WTC11 (cell line): ENCODE measurements around the gene DTX4. TPM values are rescaled to one million over a fixed set of nuclear protein-coding genes. Genes with fewer than 3 reads are reported as not detected.

ENCODE experiments used
- ATAC-seq: fragments of 200-7000 bp; cut with Tn5 transposase; 2 replicates; pipeline ENCODE4 v1.10.0; 2021; ENCODE audit warnings: mild to moderate bottlenecking, moderate library complexity
- CTCF ChIA-PET: fragments of 300-600 bp; sonication (Branson Sonifier 250); formaldehyde crosslinking; loops from one replicate; lab custom pipeline; 2021; ENCODE audit warnings: antibody characterized with exemption; lab: Charles Lee
- POLR2A ChIA-PET: fragments of 350-600 bp; sonication (Branson Sonifier 250); formaldehyde crosslinking; loops from one replicate; lab custom pipeline; 2021; ENCODE audit warnings: antibody characterized with exemption; lab: Charles Lee
- DNase-seq: peaks from one replicate; pipeline ENCODE4 v3.0.0; 2021; ENCODE audit warnings: low spot score
- H3K27ac Mint-ChIP-seq: 2 replicates; pipeline ENCODE4 v1.8.0; 2021; ENCODE audit warnings: mixed read lengths
- H3K27me3 Mint-ChIP-seq: 2 replicates; pipeline ENCODE4 v1.8.0; 2021; ENCODE audit warnings: low read depth, mild to moderate bottlenecking, moderate library complexity, mixed read lengths
- H3K36me3 Mint-ChIP-seq: 2 replicates; pipeline ENCODE4 v1.8.0; 2021; ENCODE audit warnings: mixed read lengths
- H3K4me1 Mint-ChIP-seq: 2 replicates; pipeline ENCODE4 v1.8.0; 2022; ENCODE audit warnings: mixed read lengths
- H3K4me3 Mint-ChIP-seq: 2 replicates; pipeline ENCODE4 v1.8.0; 2021; ENCODE audit warnings: mild to moderate bottlenecking, moderate library complexity, mixed read lengths
- H3K9me3 Mint-ChIP-seq: 2 replicates; pipeline ENCODE4 v1.8.0; 2021; ENCODE audit warnings: mixed read lengths
- ELF4 ChIP-seq: sonication (generic); formaldehyde crosslinking; IDR thresholded peaks from 2 replicates; pipeline ENCODE4 v1.8.1; 2022; ENCODE audit warnings: low read depth, mild to moderate bottlenecking, moderate library complexity, missing genetic modification reagents
- EMX1 ChIP-seq: fragments of 250-450 bp; sonication (Bioruptor Pico); IDR thresholded peaks from 2 replicates; pipeline ENCODE4 v1.8.0; 2021; ENCODE audit warnings: mild to moderate bottlenecking
- ESRRA ChIP-seq: sonication (generic); formaldehyde crosslinking; IDR thresholded peaks from 2 replicates; pipeline ENCODE4 v1.8.1; 2022; ENCODE audit warnings: mild to moderate bottlenecking, missing genetic modification reagents, borderline replicate concordance
- GABPB1 ChIP-seq: sonication (generic); formaldehyde crosslinking; IDR thresholded peaks from 2 replicates; pipeline ENCODE4 v1.8.1; 2023; ENCODE audit warnings: mild to moderate bottlenecking, missing genetic modification reagents
- GRHL2 ChIP-seq: fragments of 250-450 bp; sonication (Bioruptor Pico); IDR thresholded peaks from 2 replicates; pipeline ENCODE4 v1.8.0; 2022; ENCODE audit warnings: mild to moderate bottlenecking, moderate library complexity; ENCODE audit not compliant: insufficient replicate concordance, severe bottlenecking
- NFATC4 ChIP-seq: fragments of 250-450 bp; sonication (Bioruptor Pico); IDR thresholded peaks from 2 replicates; pipeline ENCODE4 v1.9.0; 2021; ENCODE audit warnings: mild to moderate bottlenecking
- NFE2L1 ChIP-seq: sonication (generic); formaldehyde crosslinking; IDR thresholded peaks from 2 replicates; pipeline ENCODE4 v1.8.1; 2023; ENCODE audit warnings: missing genetic modification reagents
- ZNF121 ChIP-seq: sonication (generic); formaldehyde crosslinking; IDR thresholded peaks from 2 replicates; pipeline ENCODE4 v1.8.0; 2023; ENCODE audit warnings: missing genetic modification reagents
- ZNF138 ChIP-seq: sonication (generic); formaldehyde crosslinking; conservative IDR thresholded peaks from 2 replicates; pipeline ENCODE4 v1.8.1; 2022; ENCODE audit warnings: mild to moderate bottlenecking, moderate library complexity, missing genetic modification reagents
- ZNF416 ChIP-seq: fragments of 250-450 bp; sonication (Bioruptor Pico); IDR thresholded peaks from 2 replicates; pipeline ENCODE4 v1.9.0; 2021; ENCODE audit warnings: mild to moderate bottlenecking, inconsistent platforms
- ZNF671 ChIP-seq: fragments of 250-450 bp; sonication (Bioruptor Pico); IDR thresholded peaks from 2 replicates; pipeline ENCODE4 v1.8.0; 2021; ENCODE audit warnings: mild to moderate bottlenecking
- total RNA-seq: library from RNA; stranded (reverse); gene quantifications from 3 replicates; pipeline ENCODE4 v1.2.3, GENCODE V29; 2021
- TF ChIP-seq, protein P1 (sequence below): fragments of 250-450 bp; sonication (Bioruptor Pico); IDR thresholded peaks from 2 replicates; pipeline ENCODE4 v1.9.0; 2021; ENCODE audit warnings: mild to moderate bottlenecking
- TF ChIP-seq, protein P2 (sequence below): fragments of 200-600 bp; IDR thresholded peaks from 2 replicates; pipeline ENCODE4 v1.8.0; 2022; ENCODE audit warnings: antibody characterized with exemption
- TF ChIP-seq, protein P3 (sequence below): sonication (generic); formaldehyde crosslinking; IDR thresholded peaks from 2 replicates; pipeline ENCODE4 v1.8.1; 2022; ENCODE audit warnings: missing genetic modification reagents, borderline replicate concordance
- TF ChIP-seq, protein P4 (sequence below): fragments of 250-450 bp; sonication (Bioruptor Pico); IDR thresholded peaks from 2 replicates; pipeline ENCODE4 v1.9.0; 2021; ENCODE audit warnings: moderate library complexity, mild to moderate bottlenecking, inconsistent platforms, borderline replicate concordance
- TF ChIP-seq, protein P5 (sequence below): sonication (generic); formaldehyde crosslinking; IDR thresholded peaks from 2 replicates; pipeline ENCODE4 v1.8.1; 2023; ENCODE audit warnings: mild to moderate bottlenecking, moderate library complexity, missing genetic modification reagents
- TF ChIP-seq, protein P6 (sequence below): sonication (generic); formaldehyde crosslinking; IDR thresholded peaks from 2 replicates; pipeline ENCODE4 v1.8.0; 2022; ENCODE audit warnings: mild to moderate bottlenecking, missing genetic modification reagents

The DTX4 gene
- total RNA-seq, 1 experiment from 2014 or later: 15.5 TPM

DNA sequence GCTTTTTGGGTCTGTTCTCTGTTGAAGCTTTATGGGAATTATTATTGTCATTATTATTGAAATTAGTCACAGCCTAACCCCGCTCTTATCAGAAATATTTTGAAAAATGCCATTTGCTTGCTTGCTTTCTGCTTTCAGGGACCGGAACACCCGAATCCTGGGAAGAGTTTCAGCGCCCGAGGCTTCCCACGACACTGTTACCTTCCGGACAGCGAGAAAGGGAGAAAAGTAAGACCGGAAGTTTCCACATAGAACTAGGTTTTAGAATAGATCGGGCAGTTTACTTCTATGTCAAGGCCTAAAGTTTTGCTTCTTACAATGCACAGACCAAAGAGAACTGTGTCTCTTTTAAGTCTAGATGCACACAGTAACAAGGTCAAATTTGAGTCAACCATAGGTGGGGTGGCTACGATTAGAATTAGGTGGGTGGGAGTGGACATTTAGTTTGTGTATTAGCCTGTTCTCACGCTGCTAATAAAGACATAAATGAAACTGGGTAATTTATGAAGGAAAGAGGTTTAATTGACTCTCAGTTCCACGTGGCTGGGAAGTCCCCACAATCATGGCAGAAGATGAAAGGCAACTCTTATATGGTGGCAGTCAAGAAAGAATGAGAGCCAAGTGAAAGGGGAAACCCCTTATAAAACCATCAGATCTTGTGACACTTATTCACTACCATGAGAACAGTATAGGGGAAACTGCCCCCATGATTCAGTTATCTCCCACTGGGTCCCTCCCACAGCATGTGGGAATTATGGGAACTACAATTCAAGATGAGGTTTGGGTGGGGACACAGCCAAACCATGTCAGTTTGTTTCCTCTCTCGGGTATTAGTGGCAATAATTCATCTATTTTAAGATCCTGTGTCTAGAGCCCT, 27.9 kb downstream of the DTX4 start (continued):
- TF ChIP-seq, protein P1, sequence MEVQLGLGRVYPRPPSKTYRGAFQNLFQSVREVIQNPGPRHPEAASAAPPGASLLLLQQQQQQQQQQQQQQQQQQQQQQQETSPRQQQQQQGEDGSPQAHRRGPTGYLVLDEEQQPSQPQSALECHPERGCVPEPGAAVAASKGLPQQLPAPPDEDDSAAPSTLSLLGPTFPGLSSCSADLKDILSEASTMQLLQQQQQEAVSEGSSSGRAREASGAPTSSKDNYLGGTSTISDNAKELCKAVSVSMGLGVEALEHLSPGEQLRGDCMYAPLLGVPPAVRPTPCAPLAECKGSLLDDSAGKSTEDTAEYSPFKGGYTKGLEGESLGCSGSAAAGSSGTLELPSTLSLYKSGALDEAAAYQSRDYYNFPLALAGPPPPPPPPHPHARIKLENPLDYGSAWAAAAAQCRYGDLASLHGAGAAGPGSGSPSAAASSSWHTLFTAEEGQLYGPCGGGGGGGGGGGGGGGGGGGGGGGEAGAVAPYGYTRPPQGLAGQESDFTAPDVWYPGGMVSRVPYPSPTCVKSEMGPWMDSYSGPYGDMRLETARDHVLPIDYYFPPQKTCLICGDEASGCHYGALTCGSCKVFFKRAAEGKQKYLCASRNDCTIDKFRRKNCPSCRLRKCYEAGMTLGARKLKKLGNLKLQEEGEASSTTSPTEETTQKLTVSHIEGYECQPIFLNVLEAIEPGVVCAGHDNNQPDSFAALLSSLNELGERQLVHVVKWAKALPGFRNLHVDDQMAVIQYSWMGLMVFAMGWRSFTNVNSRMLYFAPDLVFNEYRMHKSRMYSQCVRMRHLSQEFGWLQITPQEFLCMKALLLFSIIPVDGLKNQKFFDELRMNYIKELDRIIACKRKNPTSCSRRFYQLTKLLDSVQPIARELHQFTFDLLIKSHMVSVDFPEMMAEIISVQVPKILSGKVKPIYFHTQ (CRISPR knock-in tag): no peak
- TF ChIP-seq NFE2L1 (CRISPR knock-in tag): no peak
- TF ChIP-seq GABPB1 (CRISPR knock-in tag): no peak
- TF ChIP-seq, protein P2, sequence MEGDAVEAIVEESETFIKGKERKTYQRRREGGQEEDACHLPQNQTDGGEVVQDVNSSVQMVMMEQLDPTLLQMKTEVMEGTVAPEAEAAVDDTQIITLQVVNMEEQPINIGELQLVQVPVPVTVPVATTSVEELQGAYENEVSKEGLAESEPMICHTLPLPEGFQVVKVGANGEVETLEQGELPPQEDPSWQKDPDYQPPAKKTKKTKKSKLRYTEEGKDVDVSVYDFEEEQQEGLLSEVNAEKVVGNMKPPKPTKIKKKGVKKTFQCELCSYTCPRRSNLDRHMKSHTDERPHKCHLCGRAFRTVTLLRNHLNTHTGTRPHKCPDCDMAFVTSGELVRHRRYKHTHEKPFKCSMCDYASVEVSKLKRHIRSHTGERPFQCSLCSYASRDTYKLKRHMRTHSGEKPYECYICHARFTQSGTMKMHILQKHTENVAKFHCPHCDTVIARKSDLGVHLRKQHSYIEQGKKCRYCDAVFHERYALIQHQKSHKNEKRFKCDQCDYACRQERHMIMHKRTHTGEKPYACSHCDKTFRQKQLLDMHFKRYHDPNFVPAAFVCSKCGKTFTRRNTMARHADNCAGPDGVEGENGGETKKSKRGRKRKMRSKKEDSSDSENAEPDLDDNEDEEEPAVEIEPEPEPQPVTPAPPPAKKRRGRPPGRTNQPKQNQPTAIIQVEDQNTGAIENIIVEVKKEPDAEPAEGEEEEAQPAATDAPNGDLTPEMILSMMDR: no peak
- TF ChIP-seq GRHL2 (CRISPR knock-in tag): no peak
- TF ChIP-seq, protein P3, sequence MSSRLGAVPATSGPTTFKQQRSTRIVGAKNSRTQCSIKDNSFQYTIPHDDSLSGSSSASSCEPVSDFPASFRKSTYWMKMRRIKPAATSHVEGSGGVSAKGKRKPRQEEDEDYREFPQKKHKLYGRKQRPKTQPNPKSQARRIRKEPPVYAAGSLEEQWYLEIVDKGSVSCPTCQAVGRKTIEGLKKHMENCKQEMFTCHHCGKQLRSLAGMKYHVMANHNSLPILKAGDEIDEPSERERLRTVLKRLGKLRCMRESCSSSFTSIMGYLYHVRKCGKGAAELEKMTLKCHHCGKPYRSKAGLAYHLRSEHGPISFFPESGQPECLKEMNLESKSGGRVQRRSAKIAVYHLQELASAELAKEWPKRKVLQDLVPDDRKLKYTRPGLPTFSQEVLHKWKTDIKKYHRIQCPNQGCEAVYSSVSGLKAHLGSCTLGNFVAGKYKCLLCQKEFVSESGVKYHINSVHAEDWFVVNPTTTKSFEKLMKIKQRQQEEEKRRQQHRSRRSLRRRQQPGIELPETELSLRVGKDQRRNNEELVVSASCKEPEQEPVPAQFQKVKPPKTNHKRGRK: no peak
- TF ChIP-seq ZNF671 (CRISPR knock-in tag): no peak

DNA sequence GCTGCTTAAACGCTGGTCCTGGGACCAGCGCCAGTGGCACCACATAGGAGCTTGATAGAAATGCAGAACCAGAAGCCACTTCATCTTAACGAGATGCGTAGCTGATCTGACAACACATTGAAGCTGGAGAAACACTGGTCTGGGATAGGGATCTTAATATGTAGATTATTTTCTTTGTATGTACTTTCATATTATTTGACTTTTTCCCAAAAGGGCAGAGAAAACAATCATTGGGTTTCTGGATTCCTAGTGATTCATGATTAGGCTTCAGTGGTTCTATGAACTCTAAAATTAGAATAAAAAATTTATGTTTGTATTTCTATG, 28.5 kb downstream of the DTX4 start:
- H3K27me3 Mint-ChIP-seq: no peaks in the 10 kb centered on the region
- peaks cover 53% of the 10 kb centered on the region for H3K36me3 Mint-ChIP-seq
- no peak for DNase-seq
- TF ChIP-seq, protein P4, sequence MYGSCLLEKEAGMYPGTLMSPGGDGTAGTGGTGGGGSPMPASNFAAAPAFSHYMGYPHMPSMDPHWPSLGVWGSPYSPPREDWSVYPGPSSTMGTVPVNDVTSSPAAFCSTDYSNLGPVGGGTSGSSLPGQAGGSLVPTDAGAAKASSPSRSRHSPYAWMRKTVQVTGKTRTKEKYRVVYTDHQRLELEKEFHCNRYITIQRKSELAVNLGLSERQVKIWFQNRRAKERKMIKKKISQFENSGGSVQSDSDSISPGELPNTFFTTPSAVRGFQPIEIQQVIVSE (CRISPR knock-in tag): no peak
- TF ChIP-seq GRHL2 (CRISPR knock-in tag) (no peak), ELF4 (CRISPR knock-in tag) (no peak), ZNF121 (CRISPR knock-in tag) (no peak), ZNF138 (CRISPR knock-in tag) (no peak)
- no peaks in the 10 kb centered on the region for H3K4me1 Mint-ChIP-seq
- H3K9me3 Mint-ChIP-seq: peaks cover 13% of the 10 kb centered on the region
- no peak for ATAC-seq
- ChIA-PET CTCF (interaction anchor here (0.9 to 3.2 kb wide), 6 partner anchors 10 to 42 kb away, joined by 3 to 26 read pairs (median 6); partner anchors contain the start of gene DTX4), POLR2A (no interaction called here)
- H3K27ac Mint-ChIP-seq: no peak overlapping the region
- no peak overlapping the region for H3K4me3 Mint-ChIP-seq

DNA sequence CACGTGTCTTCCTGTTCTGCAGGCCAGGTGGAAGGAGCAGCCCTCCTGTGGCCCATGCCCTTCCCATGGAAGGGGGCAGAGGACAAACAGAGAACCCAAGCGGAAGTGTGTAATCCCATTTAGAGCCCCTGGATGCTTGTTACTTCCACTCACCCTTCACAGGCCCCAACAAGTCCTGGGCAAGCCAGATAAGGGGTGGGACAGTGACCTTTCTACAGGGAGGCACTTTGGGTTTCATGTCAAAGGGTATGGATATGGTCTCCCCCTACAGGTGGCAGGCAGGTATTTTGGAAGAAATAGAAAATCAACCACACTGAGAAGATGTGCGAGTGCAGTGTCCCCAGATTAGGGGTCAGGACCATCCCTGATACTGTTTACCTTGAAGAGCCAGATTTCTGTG, 29.4 kb downstream of the DTX4 start:
- CTCF ChIA-PET: interaction anchor here (0.6 to 3.2 kb wide), 8 partner anchors 11 to 649 kb away, joined by 3 to 26 read pairs (median 6); partner anchors contain the start of gene DTX4
- Mint-ChIP-seq H3K36me3 (peaks cover 51% of the 10 kb centered on the region), H3K27ac (0 out of 2 replicates have a peak overlapping the region, but pooled peaks have one; percentile 49), H3K27me3 (no peaks in the 10 kb centered on the region), H3K9me3 (peaks cover 4% of the 10 kb centered on the region; the same call in 1 of the 2 replicates), H3K4me3 (no peak overlapping the region), H3K4me1 (no peaks in the 10 kb centered on the region)
- TF ChIP-seq ZNF416 (CRISPR knock-in tag): no peak
- TF ChIP-seq, protein P5, sequence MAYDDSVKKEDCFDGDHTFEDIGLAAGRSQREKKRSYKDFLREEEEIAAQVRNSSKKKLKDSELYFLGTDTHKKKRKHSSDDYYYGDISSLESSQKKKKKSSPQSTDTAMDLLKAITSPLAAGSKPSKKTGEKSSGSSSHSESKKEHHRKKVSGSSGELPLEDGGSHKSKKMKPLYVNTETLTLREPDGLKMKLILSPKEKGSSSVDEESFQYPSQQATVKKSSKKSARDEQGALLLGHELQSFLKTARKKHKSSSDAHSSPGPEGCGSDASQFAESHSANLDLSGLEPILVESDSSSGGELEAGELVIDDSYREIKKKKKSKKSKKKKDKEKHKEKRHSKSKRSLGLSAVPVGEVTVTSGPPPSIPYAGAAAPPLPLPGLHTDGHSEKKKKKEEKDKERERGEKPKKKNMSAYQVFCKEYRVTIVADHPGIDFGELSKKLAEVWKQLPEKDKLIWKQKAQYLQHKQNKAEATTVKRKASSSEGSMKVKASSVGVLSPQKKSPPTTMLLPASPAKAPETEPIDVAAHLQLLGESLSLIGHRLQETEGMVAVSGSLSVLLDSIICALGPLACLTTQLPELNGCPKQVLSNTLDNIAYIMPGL: no peak
- TF ChIP-seq, protein P6, sequence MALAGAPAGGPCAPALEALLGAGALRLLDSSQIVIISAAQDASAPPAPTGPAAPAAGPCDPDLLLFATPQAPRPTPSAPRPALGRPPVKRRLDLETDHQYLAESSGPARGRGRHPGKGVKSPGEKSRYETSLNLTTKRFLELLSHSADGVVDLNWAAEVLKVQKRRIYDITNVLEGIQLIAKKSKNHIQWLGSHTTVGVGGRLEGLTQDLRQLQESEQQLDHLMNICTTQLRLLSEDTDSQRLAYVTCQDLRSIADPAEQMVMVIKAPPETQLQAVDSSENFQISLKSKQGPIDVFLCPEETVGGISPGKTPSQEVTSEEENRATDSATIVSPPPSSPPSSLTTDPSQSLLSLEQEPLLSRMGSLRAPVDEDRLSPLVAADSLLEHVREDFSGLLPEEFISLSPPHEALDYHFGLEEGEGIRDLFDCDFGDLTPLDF: no peak
- TF ChIP-seq ESRRA: no peak
- no peak for TF ChIP-seq EMX1 (CRISPR knock-in tag)
- TF ChIP-seq NFATC4 (CRISPR knock-in tag): no peak
- TF ChIP-seq, protein P2: 0 out of 2 replicates have a peak, but pooled peaks have one; percentile 15
- POLR2A ChIA-PET: no interaction called here
- DNase-seq: peak; percentile 18
- ATAC-seq: peak; percentile 96
